GM12875 (cell line): ENCODE results near the gene RFX1.

Experiments
- H3K4me3 ChIP-seq: one replicate; pipeline ENCODE4 v1.5.1; 2011; ENCODE audit warnings: low read depth, low read length, control low read depth
- CTCF ChIP-seq: IDR thresholded peaks from 2 replicates; pipeline ENCODE4 v1.5.1; 2011; ENCODE audit warnings: low read depth, mild to moderate bottlenecking, control low read depth, inconsistent platforms, low read length, moderate library complexity, borderline replicate concordance; ENCODE audit not compliant: insufficient read depth

RFX1 gene

GRCh38 chr19:13995017-13995728 is 10.9 kb downstream of the RFX1 start:
- no peak overlapping the region for H3K4me3 ChIP-seq
- TF ChIP-seq CTCF: no peak

GRCh38 chr19:13993590-13994300 is 12.4 kb downstream of the RFX1 start:
- no peak overlapping the region for H3K4me3 ChIP-seq
- TF ChIP-seq CTCF: no peak

GRCh38 chr19:13992025-13992424 is 14.1 kb downstream of the RFX1 start:
- H3K4me3 ChIP-seq: no peak overlapping the region
- no peak for TF ChIP-seq CTCF

- no peak overlapping the region for H3K4me3 ChIP-seq
- no peak for TF ChIP-seq CTCF
Measured at GRCh38 chr19:13990085-13990484, 16.0 kb downstream of the RFX1 start.

- H3K4me3 ChIP-seq: no peak overlapping the region
- no peak for TF ChIP-seq CTCF
Measured at GRCh38 chr19:13989487-13989886, 16.6 kb downstream of the RFX1 start.

GRCh38 chr19:13987101-13987890 is 18.8 kb downstream of the RFX1 start:
- H3K4me3 ChIP-seq: peak overlapping the region; percentile 16
- no peak for TF ChIP-seq CTCF
